IPS DF 19.7 (cell line): ENCODE data around the gene KDELR3.
"Not testable (repeated sequence)": the region's sequence is repeated elsewhere in the genome, so short reads cannot be mapped to it uniquely, and the experiment has no call there.

ENCODE experiments used
- DNase-seq: peaks from one replicate; pipeline ENCODE4 v3.0.0-alpha.2; 2013; ENCODE audit warnings: low read depth, low spot score

Gene KDELR3

GRCh38 chr22:38456841-38457699 is 10.8 kb upstream of the KDELR3 start:
- DNase-seq, result no peak

- DNase-seq, result no peak
These were observed 7.5 kb upstream of the KDELR3 start for GRCh38 chr22:38460426-38460840.

- DNase-seq, result no peak
These were observed 6.9 kb upstream of the KDELR3 start for GRCh38 chr22:38461057-38461413.

- peak; percentile 82 for DNase-seq
These were observed 6.3 kb upstream of the KDELR3 start for GRCh38 chr22:38461414-38462081.

GRCh38 chr22:38462960-38463784 is 4.7 kb upstream of the KDELR3 start:
- no peak for DNase-seq

GRCh38 chr22:38464992-38465672 is 2.8 kb upstream of the KDELR3 start:
- DNase-seq, result no peak

GRCh38 chr22:38465673-38466490 is 2.0 kb upstream of the KDELR3 start:
- DNase-seq, result no peak

GRCh38 chr22:38467438-38467903 is 425 bp upstream of the KDELR3 start:
- DNase-seq, result no peak

- no peak for DNase-seq
These were observed 778 bp downstream of the KDELR3 start for GRCh38 chr22:38468443-38469305.

- no peak for DNase-seq
These were observed 1.4 kb downstream of the KDELR3 start for GRCh38 chr22:38469306-38469781.

GRCh38 chr22:38470179-38470578 is 2.3 kb downstream of the KDELR3 start:
- DNase-seq, result not testable (repeated sequence)

GRCh38 chr22:38471237-38471636 is 3.3 kb downstream of the KDELR3 start:
- DNase-seq, result no peak

GRCh38 chr22:38474003-38474607 is 6.2 kb downstream of the KDELR3 start:
- no peak for DNase-seq

GRCh38 chr22:38477585-38477984 is 9.7 kb downstream of the KDELR3 start:
- DNase-seq, result no peak

- no peak for DNase-seq
These were observed 11.4 kb downstream of the KDELR3 start for GRCh38 chr22:38479096-38479837.

GRCh38 chr22:38481162-38481870 is 13.4 kb downstream of the KDELR3 start:
- DNase-seq, result no peak

- no peak for DNase-seq
These were observed 14.0 kb downstream of the KDELR3 start for GRCh38 chr22:38481871-38482332.
